H1 (cell line): Measurements from ENCODE around the gene MLN. TPM values are rescaled to one million over a fixed set of nuclear protein-coding genes. Genes with fewer than 3 reads are reported as not detected.

ENCODE experiments used
- CTCF ChIA-PET: fragments of 300-600 bp; sonication (Branson Sonifier 250); formaldehyde crosslinking; loops from one replicate; lab custom pipeline; 2021; ENCODE audit not compliant: partially characterized antibody; lab: Charles Lee
- POLR2A ChIA-PET: fragments of 300-600 bp; sonication (Branson Sonifier 250); formaldehyde crosslinking; loops from one replicate; lab custom pipeline; 2021; ENCODE audit warnings: inconsistent platforms; ENCODE audit not compliant: partially characterized antibody; lab: Charles Lee
- DNase-seq, 2 experiments: peaks; one replicate each; pipeline versions ENCODE4 v3.0.0 to v3.0.0-alpha.2; 2010 to 2022; ENCODE audit warnings: low spot score in 2 of 2, low read depth in 1 of 2, mixed read lengths in 1 of 2
- FAIRE-seq: peaks from 2 replicates; lab custom pipeline; 2011; peaks lifted over from hg19 to GRCh38; lab: Jason Lieb, UNC
- H2AFZ ChIP-seq: 2 replicates; pipeline ENCODE4 v1.8.1; 2012; ENCODE audit warnings: low read length, inconsistent platforms
- H2AK5ac ChIP-seq: 2 replicates; pipeline ENCODE4 v1.6.1; 2013; ENCODE audit warnings: low read depth, low read length
- H2BK120ac ChIP-seq: replicated peaks from 2 replicates; pipeline ENCODE3; 2013; ENCODE audit warnings: low read depth, low read length, inconsistent platforms
- H2BK12ac ChIP-seq: 2 replicates; pipeline ENCODE4 v1.6.1; 2013; ENCODE audit warnings: low read depth, low read length
- H2BK15ac ChIP-seq: 2 replicates; pipeline ENCODE4 v1.6.1; 2013; ENCODE audit warnings: low read length
- H2BK20ac ChIP-seq: 2 replicates; pipeline ENCODE4 v1.6.1; 2013; ENCODE audit warnings: low read length
- H2BK5ac ChIP-seq: 2 replicates; pipeline ENCODE4 v1.6.1; 2013; ENCODE audit warnings: low read depth, low read length
- H3K14ac ChIP-seq: 2 replicates; pipeline ENCODE4 v1.6.1; 2013; ENCODE audit warnings: inconsistent platforms; ENCODE audit not compliant: insufficient read length
- H3K18ac ChIP-seq: 2 replicates; pipeline ENCODE4 v1.6.1; 2013; ENCODE audit warnings: low read length; ENCODE audit errors: extremely low read depth
- H3K23ac ChIP-seq: 2 replicates; pipeline ENCODE4 v1.6.1; 2013; ENCODE audit warnings: inconsistent platforms; ENCODE audit not compliant: insufficient read length
- H3K23me2 ChIP-seq: 2 replicates; pipeline ENCODE4 v1.6.1; 2013; ENCODE audit warnings: low read depth, low read length
- H3K27ac ChIP-seq: 2 replicates; pipeline ENCODE4 v1.6.1; 2011; ENCODE audit warnings: low read depth, low read length, inconsistent platforms
- H3K27me3 ChIP-seq, 4 experiments: replicated peaks in 1 of 4; 1 replicate in 1 of 4; 2 replicates in 3 of 4; pipeline versions ENCODE4 v1.6.1 to v1.8.1; 2011 to 2013; ENCODE audit warnings: low read length in 3 of 4, mild to moderate bottlenecking in 3 of 4, inconsistent platforms in 2 of 4, mixed read lengths in 2 of 4, moderate library complexity in 1 of 4; ENCODE audit not compliant: control insufficient read depth in 3 of 4, insufficient read depth in 3 of 4; ENCODE audit errors: extremely low read depth in 1 of 4
- H3K36me3 ChIP-seq, 4 experiments: 2 replicates each; pipeline versions ENCODE4 v1.6.1 to v1.8.1; 2011 to 2013; ENCODE audit warnings: mild to moderate bottlenecking in 4 of 4, low read length in 3 of 4, moderate library complexity in 2 of 4, control low read depth in 1 of 4, inconsistent platforms in 1 of 4; ENCODE audit not compliant: insufficient read depth in 4 of 4, control insufficient read depth in 2 of 4
- H3K4ac ChIP-seq: replicated peaks from 2 replicates; pipeline ENCODE3; 2013; ENCODE audit warnings: low read length, low read depth, mixed read lengths, inconsistent platforms; ENCODE audit not compliant: insufficient read length
- H3K4me1 ChIP-seq, 4 experiments: replicated peaks in 1 of 4; 1 replicate in 1 of 4; 2 replicates in 3 of 4; pipeline versions ENCODE4 v1.6.1 to v1.8.1; 2011 to 2013; ENCODE audit warnings: low read length in 3 of 4, inconsistent platforms in 2 of 4, mixed read lengths in 1 of 4; ENCODE audit not compliant: insufficient read depth in 4 of 4, control insufficient read depth in 3 of 4
- H3K4me2 ChIP-seq, 2 experiments: 2 replicates each; pipeline versions ENCODE4 v1.6.1 to v1.8.1; 2011 to 2013; ENCODE audit warnings: low read depth in 2 of 2, low read length in 2 of 2, control low read depth in 1 of 2, inconsistent platforms in 1 of 2, mild to moderate bottlenecking in 1 of 2; ENCODE audit not compliant: insufficient read depth in 1 of 2
- H3K4me3 ChIP-seq, 4 experiments: fragments of 200-600, 300-600 bp in 1 of 4; sonication (generic), shearing (Covaris generic), sonication (Bioruptor Twin) in 1 of 4; 2 replicates each; pipeline versions ENCODE4 v1.5.1 to v1.8.1; 2011 to 2016; ENCODE audit warnings: low read length in 4 of 4, low read depth in 3 of 4, control low read depth in 2 of 4, inconsistent platforms in 2 of 4, mild to moderate bottlenecking in 2 of 4, mixed read lengths in 1 of 4, moderate library complexity in 1 of 4; ENCODE audit not compliant: insufficient read depth in 2 of 4; ENCODE audit errors: extremely low read depth in 1 of 4
- H3K56ac ChIP-seq: replicated peaks from 2 replicates; pipeline ENCODE3; 2013; ENCODE audit warnings: low read depth, mild to moderate bottlenecking, mixed read lengths, low read length, inconsistent platforms; ENCODE audit not compliant: insufficient read length
- H3K79me1 ChIP-seq: 2 replicates; pipeline ENCODE4 v1.6.1; 2013; ENCODE audit warnings: low read depth, low read length, control low read depth
- H3K79me2 ChIP-seq, 2 experiments: 2 replicates each; pipeline versions ENCODE4 v1.6.1 to v1.8.1; 2012 to 2013; ENCODE audit warnings: low read length in 2 of 2, mild to moderate bottlenecking in 2 of 2, inconsistent platforms in 1 of 2; ENCODE audit not compliant: insufficient read depth in 2 of 2, control insufficient read depth in 1 of 2
- H3K9ac ChIP-seq, 4 experiments: replicated peaks in 1 of 4; 1 replicate in 1 of 4; 2 replicates in 3 of 4; pipeline versions ENCODE4 v1.6.1 to v1.8.1; 2011 to 2013; ENCODE audit warnings: low read depth in 3 of 4, low read length in 3 of 4, control low read depth in 2 of 4, mild to moderate bottlenecking in 2 of 4, moderate library complexity in 2 of 4, inconsistent platforms in 1 of 4; ENCODE audit errors: extremely low read depth in 1 of 4
- H3K9me3 ChIP-seq, 2 experiments: 2 replicates each; pipeline versions ENCODE4 v1.6.1 to v1.8.1; 2012 to 2013; ENCODE audit warnings: mild to moderate bottlenecking in 2 of 2, moderate library complexity in 2 of 2, control low read depth in 1 of 2, inconsistent platforms in 1 of 2, low read depth in 1 of 2, low read length in 1 of 2, mixed read lengths in 1 of 2; ENCODE audit not compliant: insufficient read depth in 2 of 2
- H4K20me1 ChIP-seq, 2 experiments: replicated peaks in 1 of 2; 2 replicates each; pipeline versions ENCODE3 to v1.8.1; 2011 to 2013; ENCODE audit warnings: inconsistent platforms in 2 of 2, low read length in 2 of 2, mild to moderate bottlenecking in 1 of 2; ENCODE audit not compliant: insufficient read depth in 2 of 2, control insufficient read depth in 1 of 2
- H4K5ac ChIP-seq: 2 replicates; pipeline ENCODE4 v1.6.1; 2013; ENCODE audit warnings: low read length, low read depth, mixed read lengths, inconsistent platforms; ENCODE audit not compliant: insufficient read length
- H4K8ac ChIP-seq: 2 replicates; pipeline ENCODE4 v1.8.0; 2013; ENCODE audit warnings: mild to moderate bottlenecking, moderate library complexity, low read length, inconsistent platforms; ENCODE audit not compliant: insufficient read depth; ENCODE audit errors: extremely low read depth
- H4K91ac ChIP-seq: replicated peaks from 2 replicates; pipeline ENCODE3; 2013; ENCODE audit warnings: low read length, mixed read lengths, inconsistent platforms; ENCODE audit not compliant: insufficient read length
- BACH1 ChIP-seq: IDR thresholded peaks from 2 replicates; pipeline ENCODE4 v1.6.1; 2012; ENCODE audit warnings: low read length, improper control_type of control experiment
- EGR1 ChIP-seq: IDR thresholded peaks from 2 replicates; pipeline ENCODE4 v1.6.1; 2011; ENCODE audit warnings: low read depth, low read length, borderline replicate concordance
- GTF2F1 ChIP-seq: IDR thresholded peaks from 2 replicates; pipeline ENCODE4 v1.6.1; 2012; ENCODE audit warnings: low read depth, low read length, improper control_type of control experiment, borderline replicate concordance
- WGBS, 2 experiments: shearing (Covaris generic) in 1 of 2; methylation state at CpG; one replicate each; pipeline versions ENCODE4 v1.1.6 to v1.1.7; 2013 to 2015; ENCODE audit warnings: low lambda C conversion rate in 2 of 2, mixed read lengths in 2 of 2, inconsistent platforms in 1 of 2, low coverage in 1 of 2, missing lambda C conversion rate in 1 of 2; ENCODE audit not compliant: insufficient replicate concordance in 2 of 2, insufficient coverage in 1 of 2, insufficient read length in 1 of 2; ENCODE audit errors: extremely low coverage in 1 of 2, missing lambda C conversion rate in 1 of 2; 5-methylcytosine and 5-hydroxymethylcytosine counted together
- polyA plus RNA-seq, 7 experiments: library from polyadenylated mRNA; depleted of rRNA in 3 of 7; stranded (reverse) in 5 of 7; unstranded in 2 of 7; fragments of >200 nt in 5 of 7; fragments of 200-250 nt in 2 of 7; gene quantifications; 1 replicate in 5 of 7; 2 replicates in 1 of 7; 4 replicates in 1 of 7; pipeline versions ENCODE4 v1.2.1 to v1.2.3, GENCODE V29; 2011 to 2013; ENCODE audit warnings: missing spikeins in 2 of 7, mixed read lengths in 2 of 7
- total RNA-seq: library from RNA; stranded (reverse); fragmentation: NEBNext Ultra II Directional; extraction: Animal tissue kit (Norgen Biotek cat#: 25700); gene quantifications from 2 replicates; pipeline ENCODE4 v1.2.1, GENCODE V29; 2021

The MLN gene
- total and polyA plus RNA-seq, 2 of the 8 experiments (the other 6 are each of a cell fraction or from before 2014, with no cell fraction given), result not detected

DNA sequence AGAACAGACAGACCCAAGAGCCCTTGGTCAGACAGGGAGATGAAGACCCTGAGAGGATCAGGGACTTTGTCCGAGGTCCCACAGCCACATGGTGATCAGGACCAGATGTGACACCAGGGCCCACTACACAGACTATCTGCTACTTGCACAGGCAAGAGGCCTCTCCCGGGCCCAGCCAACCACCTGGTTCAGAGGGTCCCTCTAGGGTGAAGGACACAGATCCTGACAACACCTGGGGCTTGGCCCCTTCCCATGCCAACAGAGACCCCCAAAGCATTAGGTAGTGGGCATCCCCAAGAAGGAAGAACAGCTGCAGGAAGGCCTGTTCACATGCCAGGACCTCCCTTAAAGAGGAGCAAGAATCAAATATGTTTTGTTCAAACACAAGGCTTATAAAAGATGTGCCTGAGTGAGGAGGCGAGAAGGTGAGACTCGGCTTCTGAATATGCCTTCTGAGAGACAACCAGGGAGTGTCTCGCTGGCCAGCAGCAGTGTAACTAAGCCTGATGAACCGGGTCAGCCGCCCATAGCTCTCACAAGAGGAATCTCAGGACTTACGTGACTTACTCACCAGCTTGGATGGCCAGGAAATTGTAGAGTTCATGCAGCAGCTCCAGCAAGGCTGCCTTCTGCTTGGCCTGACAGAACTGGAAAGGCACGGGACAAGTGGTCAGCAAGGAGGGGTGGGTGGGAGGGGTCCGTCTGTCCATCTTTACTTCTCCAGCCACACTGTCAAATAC, 19.9 kb downstream of the MLN start:
- Histone ChIP-seq H3K4me1 (peaks cover 28 to 68% (median 40%) of the 10 kb centered on the region in 4 experiments), H3K36me3 (peaks cover 18 to 63% (median 33%) of the 10 kb centered on the region in 4 experiments), H3K23me2 (no peaks in the 10 kb centered on the region; the same call in 1 of the 2 replicates), H2BK120ac (no peak overlapping the region), H2BK12ac (no peak overlapping the region), H2AK5ac (no peak overlapping the region), H2BK20ac (no peak overlapping the region), H2AFZ (no peak overlapping the region), H3K4me2 (no peak overlapping the region), H3K27me3 (no peaks in the 10 kb centered on the region), H3K4me3 (no peak overlapping the region), H3K56ac (no peak overlapping the region), H4K5ac (no peak overlapping the region), H3K9ac (no peak overlapping the region), H3K14ac (no peak overlapping the region), H3K79me1 (peaks cover 8% of the 10 kb centered on the region), H3K23ac (no peak overlapping the region), H3K4ac (no peak overlapping the region), H3K79me2 (peaks cover 11 to 45% of the 10 kb centered on the region in 2 experiments), H3K9me3 (no peaks in the 10 kb centered on the region), H3K27ac (no peak overlapping the region), H4K91ac (no peak overlapping the region), H4K8ac (no peak overlapping the region), H2BK15ac (no peak overlapping the region), H4K20me1 (peaks cover 0 to 2% of the 10 kb centered on the region in 2 experiments), H2BK5ac (no peak overlapping the region), H3K18ac (no peak overlapping the region)
- FAIRE-seq, result no peak
- WGBS, 2 experiments, result 92% methylated on average over 10 of the region's 10 CpGs; no CpG with 5 or more reads in 1 of the 2 experiments
- ChIA-PET CTCF (interaction anchor here (0.5 to 6.6 kb wide), 3 partner anchors 14 to 385 kb away, joined by 3 to 105 read pairs (median 19); no protein-coding TSS in a partner anchor), POLR2A (interaction anchor here (1.1 to 7.6 kb wide), 2 partner anchors 11 to 15 kb away, joined by 3 to 101 read pairs; no protein-coding TSS in a partner anchor)
- no peak for DNase-seq
- TF ChIP-seq EGR1, result no peak
- no peak for TF ChIP-seq BACH1
- TF ChIP-seq GTF2F1, result no peak
